ENCODE data around the gene CTSO.

The CTSO gene

DNA sequence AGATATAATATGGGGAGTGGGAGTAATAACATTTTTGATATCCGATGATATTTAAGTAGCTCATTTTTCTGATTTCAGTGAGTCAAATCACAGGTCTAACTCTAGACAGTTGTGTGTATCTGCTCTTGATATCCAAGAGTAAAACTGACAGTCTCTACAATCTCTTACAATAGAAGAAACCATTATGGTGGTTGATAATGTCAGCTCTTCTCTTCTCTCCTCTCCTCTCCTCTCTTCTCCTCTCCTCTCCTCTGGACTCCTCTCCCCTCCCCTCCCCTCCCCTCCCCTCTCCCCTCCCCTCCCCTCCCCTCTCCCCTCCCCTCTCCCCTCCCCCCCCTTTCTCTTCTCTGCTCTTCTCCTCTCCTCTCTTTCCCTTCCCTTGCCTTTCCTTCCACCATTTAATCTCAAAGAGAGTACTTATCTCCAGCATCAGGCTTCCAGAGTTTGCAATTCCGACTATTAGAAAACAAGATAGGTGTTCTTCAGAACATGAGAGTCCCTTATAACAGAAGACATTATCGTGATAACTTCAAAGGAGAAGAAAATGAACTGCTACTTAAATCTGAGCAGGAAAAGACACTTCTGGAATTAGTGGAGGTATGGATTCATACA lies 43.9 kb downstream of the CTSO start:
- TF ChIP-seq, protein P1, sequence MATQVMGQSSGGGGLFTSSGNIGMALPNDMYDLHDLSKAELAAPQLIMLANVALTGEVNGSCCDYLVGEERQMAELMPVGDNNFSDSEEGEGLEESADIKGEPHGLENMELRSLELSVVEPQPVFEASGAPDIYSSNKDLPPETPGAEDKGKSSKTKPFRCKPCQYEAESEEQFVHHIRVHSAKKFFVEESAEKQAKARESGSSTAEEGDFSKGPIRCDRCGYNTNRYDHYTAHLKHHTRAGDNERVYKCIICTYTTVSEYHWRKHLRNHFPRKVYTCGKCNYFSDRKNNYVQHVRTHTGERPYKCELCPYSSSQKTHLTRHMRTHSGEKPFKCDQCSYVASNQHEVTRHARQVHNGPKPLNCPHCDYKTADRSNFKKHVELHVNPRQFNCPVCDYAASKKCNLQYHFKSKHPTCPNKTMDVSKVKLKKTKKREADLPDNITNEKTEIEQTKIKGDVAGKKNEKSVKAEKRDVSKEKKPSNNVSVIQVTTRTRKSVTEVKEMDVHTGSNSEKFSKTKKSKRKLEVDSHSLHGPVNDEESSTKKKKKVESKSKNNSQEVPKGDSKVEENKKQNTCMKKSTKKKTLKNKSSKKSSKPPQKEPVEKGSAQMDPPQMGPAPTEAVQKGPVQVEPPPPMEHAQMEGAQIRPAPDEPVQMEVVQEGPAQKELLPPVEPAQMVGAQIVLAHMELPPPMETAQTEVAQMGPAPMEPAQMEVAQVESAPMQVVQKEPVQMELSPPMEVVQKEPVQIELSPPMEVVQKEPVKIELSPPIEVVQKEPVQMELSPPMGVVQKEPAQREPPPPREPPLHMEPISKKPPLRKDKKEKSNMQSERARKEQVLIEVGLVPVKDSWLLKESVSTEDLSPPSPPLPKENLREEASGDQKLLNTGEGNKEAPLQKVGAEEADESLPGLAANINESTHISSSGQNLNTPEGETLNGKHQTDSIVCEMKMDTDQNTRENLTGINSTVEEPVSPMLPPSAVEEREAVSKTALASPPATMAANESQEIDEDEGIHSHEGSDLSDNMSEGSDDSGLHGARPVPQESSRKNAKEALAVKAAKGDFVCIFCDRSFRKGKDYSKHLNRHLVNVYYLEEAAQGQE (IDR thresholded peaks at IDR 0.05; ENCODE audit: low read depth) = no peak
- TF ChIP-seq RAD21 (IDR thresholded peaks at IDR 0.05; ENCODE audit: low read depth) (no peak), ZBTB7A (IDR thresholded peaks at IDR 0.05; ENCODE audit: low read depth) (no peak), FOXM1 (IDR thresholded peaks at IDR 0.05; ENCODE audit: borderline replicate concordance, low read depth) (no peak), NFIC (IDR thresholded peaks at IDR 0.05) (no peak), TCF12 (IDR thresholded peaks at IDR 0.05; ENCODE audit: low read depth) (no peak), CEBPB (IDR thresholded peaks at IDR 0.05) (no peak), YY1 (IDR thresholded peaks at IDR 0.05; ENCODE audit: low read depth) (no peak), CREB1 (IDR thresholded peaks at IDR 0.05; ENCODE audit: low read depth) (no peak), EGR1 (IDR thresholded peaks at IDR 0.05) (no peak), TAF1 (IDR thresholded peaks at IDR 0.05; ENCODE audit: low read depth) (no peak), EP300 (IDR thresholded peaks at IDR 0.05; ENCODE audit: borderline replicate concordance) (no peak), TEAD4 (IDR thresholded peaks at IDR 0.05) (no peak)
- TF ChIP-seq, protein P2, sequence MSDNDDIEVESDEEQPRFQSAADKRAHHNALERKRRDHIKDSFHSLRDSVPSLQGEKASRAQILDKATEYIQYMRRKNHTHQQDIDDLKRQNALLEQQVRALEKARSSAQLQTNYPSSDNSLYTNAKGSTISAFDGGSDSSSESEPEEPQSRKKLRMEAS (IDR thresholded peaks at IDR 0.05) = no peak
- TF ChIP-seq, protein P3, sequence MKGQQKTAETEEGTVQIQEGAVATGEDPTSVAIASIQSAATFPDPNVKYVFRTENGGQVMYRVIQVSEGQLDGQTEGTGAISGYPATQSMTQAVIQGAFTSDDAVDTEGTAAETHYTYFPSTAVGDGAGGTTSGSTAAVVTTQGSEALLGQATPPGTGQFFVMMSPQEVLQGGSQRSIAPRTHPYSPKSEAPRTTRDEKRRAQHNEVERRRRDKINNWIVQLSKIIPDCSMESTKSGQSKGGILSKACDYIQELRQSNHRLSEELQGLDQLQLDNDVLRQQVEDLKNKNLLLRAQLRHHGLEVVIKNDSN (IDR thresholded peaks at IDR 0.05) = no peak

DNA sequence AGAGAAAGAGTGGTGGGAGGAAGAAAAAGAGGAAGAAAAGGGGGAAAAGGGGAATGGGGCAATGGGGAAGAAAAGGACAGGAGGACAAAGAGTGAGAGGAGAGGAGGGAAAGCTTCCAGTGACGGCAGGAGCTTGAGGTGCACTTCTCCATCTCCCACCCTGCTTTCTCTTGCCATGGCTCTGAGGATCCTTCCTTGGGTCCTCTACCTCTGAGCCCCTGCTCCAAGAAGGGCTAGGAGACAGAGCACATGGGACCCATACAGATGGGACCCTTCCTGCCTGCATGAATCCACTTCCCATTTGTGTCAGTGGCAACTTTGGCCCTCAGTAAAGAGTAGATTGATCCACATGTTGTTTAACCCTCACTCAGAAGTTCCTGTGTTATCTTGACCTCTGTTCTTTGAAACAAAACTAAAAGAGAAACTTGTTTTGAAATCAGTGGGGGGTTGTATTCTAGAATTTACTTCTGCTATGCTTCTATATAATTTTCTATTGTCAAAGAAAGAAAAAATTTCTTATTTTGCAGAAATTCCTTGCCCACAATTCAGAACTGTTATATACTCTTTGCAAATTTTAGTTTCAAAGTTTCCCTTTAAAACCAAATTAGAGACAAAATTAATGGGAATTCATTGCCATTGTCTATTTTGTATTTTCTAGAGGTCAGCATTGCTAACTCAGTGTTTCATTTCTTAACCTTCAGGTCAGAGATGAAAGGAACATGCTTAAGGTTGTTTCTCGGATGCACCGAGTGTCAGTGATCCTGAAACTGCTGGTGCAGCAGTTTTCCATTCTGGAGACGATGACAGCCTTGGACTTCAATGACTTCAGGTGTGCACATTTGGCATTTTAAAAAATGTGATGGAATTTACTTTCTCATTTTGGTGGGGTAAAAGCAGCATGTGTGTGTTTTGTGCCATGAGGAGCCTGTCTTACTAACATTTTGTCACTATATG lies 45.2 kb downstream of the CTSO start:
- TF ChIP-seq CEBPB (IDR thresholded peaks at IDR 0.05) (no peak), YY1 (IDR thresholded peaks at IDR 0.05; ENCODE audit: low read depth) (no peak), NFIC (IDR thresholded peaks at IDR 0.05) (no peak), EGR1 (IDR thresholded peaks at IDR 0.05) (no peak), TEAD4 (IDR thresholded peaks at IDR 0.05) (no peak), TAF1 (IDR thresholded peaks at IDR 0.05; ENCODE audit: low read depth) (no peak)
- TF ChIP-seq, protein P1 (IDR thresholded peaks at IDR 0.05; ENCODE audit: low read depth) = no peak

DNA sequence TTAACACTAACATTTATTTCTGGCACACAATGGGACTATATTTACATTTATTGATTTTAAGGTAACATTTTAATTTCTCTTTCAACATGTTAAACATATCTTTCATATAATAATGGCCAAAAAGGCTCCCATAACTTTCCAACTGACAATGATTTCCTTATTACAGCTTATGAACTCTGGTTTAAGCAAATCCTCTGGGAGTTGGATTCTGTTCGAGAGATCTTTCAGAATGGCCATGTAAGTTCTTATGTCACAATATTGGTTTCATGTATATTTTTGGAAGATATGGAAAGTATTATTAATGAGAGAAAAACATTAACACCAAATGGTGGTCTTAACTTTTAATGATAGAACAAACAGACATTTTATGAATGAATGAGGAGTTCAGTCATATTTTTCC lies 46.1 kb downstream of the CTSO start:
- TF ChIP-seq, protein P1 (IDR thresholded peaks at IDR 0.05; ENCODE audit: low read depth) = no peak
- TF ChIP-seq YY1 (IDR thresholded peaks at IDR 0.05; ENCODE audit: low read depth) (no peak), ZBTB7A (IDR thresholded peaks at IDR 0.05; ENCODE audit: low read depth) (no peak), TEAD4 (IDR thresholded peaks at IDR 0.05) (no peak), FOXM1 (IDR thresholded peaks at IDR 0.05; ENCODE audit: borderline replicate concordance, low read depth) (no peak), CEBPB (IDR thresholded peaks at IDR 0.05) (no peak), TCF12 (IDR thresholded peaks at IDR 0.05; ENCODE audit: low read depth) (no peak), EP300 (IDR thresholded peaks at IDR 0.05; ENCODE audit: borderline replicate concordance) (no peak)
- TF ChIP-seq, protein P3 (IDR thresholded peaks at IDR 0.05) = no peak
- TF ChIP-seq, protein P2 (IDR thresholded peaks at IDR 0.05) = no peak
